Lung (tissue), 12 donors: ENCODE measurements around the gene TULP4. TPM values are rescaled to one million over a fixed set of nuclear protein-coding genes. Genes with fewer than 3 reads are reported as not detected.

ENCODE experiments used
- ATAC-seq: fragments of 200-7000 bp; cut with Tn5 transposase; one replicate; pipeline ENCODE4 v1.9.1; 2020; ENCODE audit warnings: moderate number of reproducible peaks; ENCODE audit not compliant: insufficient read depth, low FRiP score
- DNase-seq, 3 donors: peaks; one replicate each; pipeline ENCODE4 v3.0.0-alpha.2; 2013 to 2017
- H3K27ac ChIP-seq, 2 donors: one replicate each; pipeline ENCODE4 v1.5.1; 2013; ENCODE audit warnings: mild to moderate bottlenecking in 2 of 2, moderate library complexity in 2 of 2, control low read depth in 1 of 2, inconsistent platforms in 1 of 2, low read depth in 1 of 2, low read length in 1 of 2
- H3K27me3 ChIP-seq, 3 donors: one replicate each; pipeline ENCODE4 v1.5.1; 2013; ENCODE audit warnings: low read length in 2 of 3; ENCODE audit not compliant: control insufficient read depth in 3 of 3, insufficient read depth in 3 of 3
- H3K36me3 ChIP-seq, 4 donors: one replicate each; pipeline ENCODE4 v1.5.1; 2013; ENCODE audit warnings: low read length in 4 of 4, mild to moderate bottlenecking in 1 of 4, moderate library complexity in 1 of 4; ENCODE audit not compliant: control insufficient read depth in 4 of 4, insufficient read depth in 4 of 4
- H3K4me1 ChIP-seq, 5 donors: one replicate each; pipeline ENCODE4 v1.5.1; 2013; ENCODE audit warnings: low read length in 5 of 5, mild to moderate bottlenecking in 2 of 5, moderate library complexity in 1 of 5; ENCODE audit not compliant: control insufficient read depth in 5 of 5, insufficient read depth in 5 of 5
- H3K4me3 ChIP-seq: one replicate; pipeline ENCODE4 v1.5.1; 2013; ENCODE audit warnings: mild to moderate bottlenecking, control low read depth, moderate library complexity
- H3K9ac ChIP-seq, 2 donors: one replicate each; pipeline ENCODE4 v1.5.1; 2013; ENCODE audit warnings: low read length in 2 of 2, control low read depth in 1 of 2; ENCODE audit not compliant: insufficient read depth in 1 of 2
- H3K9me3 ChIP-seq, 4 donors: one replicate each; pipeline ENCODE4 v1.5.1; 2013; ENCODE audit warnings: low read length in 3 of 4, mild to moderate bottlenecking in 1 of 4, moderate library complexity in 1 of 4; ENCODE audit not compliant: control insufficient read depth in 4 of 4, insufficient read depth in 3 of 4
- CTCF ChIP-seq: IDR thresholded peaks from 2 replicates; pipeline ENCODE4 v1.5.1; 2012; ENCODE audit warnings: mild to moderate bottlenecking; ENCODE audit errors: control extremely low read depth, extremely low read depth
- WGBS, 2 donors: extraction: QIAGEN DNeasy Blood & Tissue Kit; methylation state at CpG; one replicate each; pipeline ENCODE4 v1.1.7; 2013; 5-methylcytosine and 5-hydroxymethylcytosine counted together
- polyA plus RNA-seq, 2 donors: library from polyadenylated mRNA; stranded (reverse); fragments of 200-250 nt; gene quantifications; one replicate each; pipeline ENCODE4 v1.2.1, GENCODE V29; 2013
- total RNA-seq, 2 donors: library from RNA; depleted of rRNA in 1 of 2; stranded (reverse); fragments of >200 nt in 1 of 2; gene quantifications; one replicate each; pipeline ENCODE4 v1.2.1, GENCODE V29; 2014 to 2021
- donor health status: control.
- donor health status: control.
- donor health status: Bipolar disorder and iron deficiency.
- donor health status: healthy.
- donor health status: DM: yes; HTN: yes; CAD: no.

The TULP4 gene
- total and polyA plus RNA-seq, 4 donors: 4.5 to 147 (median 39.2) TPM

GRCh38 chr6:158439255-158439654 lies 127.0 kb downstream of the TULP4 start:
- ATAC-seq (no peak), DNase-seq (no peak)

GRCh38 chr6:158441716-158442215 lies 129.5 kb downstream of the TULP4 start:
- WGBS, 2 donors: 73 to 84% methylated on average over 7 of the region's 7 CpGs
- Histone ChIP-seq H3K27me3 (no peaks in the 10 kb centered on the region), H3K4me1 (peaks cover 0 to 15% (median 3%) of the 10 kb centered on the region in 5 donors), H3K4me3 (no peak overlapping the region), H3K27ac (no peak overlapping the region), H3K9ac (peak overlapping the region in 1 of 2 donors; percentile 16), H3K9me3 (no peaks in the 10 kb centered on the region), H3K36me3 (peaks cover 0 to 6% (median 0%) of the 10 kb centered on the region in 4 donors)
- TF ChIP-seq CTCF: no peak
- ATAC-seq (no peak), DNase-seq (peak; percentile 48 to 80 (median 69))

More at GRCh38 chr6:158439255-158439654, 127.0 kb downstream of the TULP4 start:
- peaks cover 0 to 7% (median 2%) of the 10 kb centered on the region in 4 donors for H3K36me3 ChIP-seq
- TF ChIP-seq CTCF: no peak
- H3K9me3 ChIP-seq: no peaks in the 10 kb centered on the region
- no peak overlapping the region for H3K4me3 ChIP-seq
- no peaks in the 10 kb centered on the region for H3K27me3 ChIP-seq
- no peak overlapping the region for H3K9ac ChIP-seq
- peaks cover 0 to 15% (median 3%) of the 10 kb centered on the region in 5 donors for H3K4me1 ChIP-seq
- no peak overlapping the region for H3K27ac ChIP-seq

GRCh38 chr6:158442306-158442705 lies 130.0 kb downstream of the TULP4 start:
- H3K27ac ChIP-seq: no peak overlapping the region
- no peaks in the 10 kb centered on the region for H3K9me3 ChIP-seq
- 92 to 96% methylated on average over 4 of the region's 4 CpGs for WGBS, 2 donors
- ATAC-seq (peak; percentile 19), DNase-seq (peak in 1 of 3 donors; percentile 9)
- no peak for TF ChIP-seq CTCF
- no peak overlapping the region for H3K9ac ChIP-seq
- peaks cover 0 to 15% (median 3%) of the 10 kb centered on the region in 5 donors for H3K4me1 ChIP-seq
- no peaks in the 10 kb centered on the region for H3K27me3 ChIP-seq
- peaks cover 0 to 6% (median 0%) of the 10 kb centered on the region in 4 donors for H3K36me3 ChIP-seq
- no peak overlapping the region for H3K4me3 ChIP-seq
